Left ventricle myocardium inferior (tissue), 1 donor: ENCODE measurements around the gene GAPT. TPM values are rescaled to one million over a fixed set of nuclear protein-coding genes. Genes with fewer than 3 reads are reported as not detected.

ENCODE experiments used
- DNase-seq: peaks from one replicate; pipeline ENCODE4 v3.0.0-alpha.2; 2020
- H3K27ac ChIP-seq: fragments of 200-600 bp; replicated peaks from 2 replicates; pipeline ENCODE4 v1.8.0; 2021
- H3K27me3 ChIP-seq: fragments of 200-600 bp; 2 replicates; pipeline ENCODE4 v1.8.0; 2021; ENCODE audit warnings: low read depth
- H3K36me3 ChIP-seq: fragments of 200-600 bp; 2 replicates; pipeline ENCODE4 v1.8.0; 2021
- H3K4me1 ChIP-seq: fragments of 200-600 bp; 2 replicates; pipeline ENCODE4 v1.8.0; 2021
- H3K4me3 ChIP-seq: fragments of 200-600 bp; 2 replicates; pipeline ENCODE4 v1.8.0; 2021; ENCODE audit warnings: mild to moderate bottlenecking, moderate library complexity
- H3K9me3 ChIP-seq: fragments of 200-600 bp; replicated peaks from 2 replicates; pipeline ENCODE4 v1.8.0; 2021
- CTCF ChIP-seq: fragments of 200-600 bp; IDR thresholded peaks from 2 replicates; pipeline ENCODE4 v1.8.0; 2021; ENCODE audit warnings: antibody characterized with exemption, mild to moderate bottlenecking, borderline replicate concordance
- intact Hi-C: fragments of 100-400 bp; cut with micrococcal nuclease; formaldehyde crosslinking; loops from one replicate; pipeline ENCODE4 v1.11.0; 2022
- total RNA-seq: library from RNA; stranded (reverse); fragmentation: NEBNext Ultra II Directional; extraction: Animal tissue kit (Norgen Biotek cat#: 25700); gene quantifications from one replicate; pipeline ENCODE4 v1.2.1, GENCODE V29; 2021
- donor health status: DM: no; HTN: yes; CAD: no; lungs with severe emphysema.

GAPT gene
- total RNA-seq, 1 donor from 2014 or later: 0.22 TPM

GRCh38 chr5:58475404-58475803 lies 15.8 kb upstream of the GAPT start:
- Histone ChIP-seq H3K4me1 (no peaks in the 10 kb centered on the region), H3K36me3 (no peaks in the 10 kb centered on the region), H3K4me3 (no peak overlapping the region), H3K9me3 (peaks cover 2% of the 10 kb centered on the region), H3K27me3 (peaks cover 17% of the 10 kb centered on the region), H3K27ac (no peak overlapping the region)
- TF ChIP-seq CTCF: no peak
- no peak for DNase-seq
- intact Hi-C loops: no loop called here

- no peaks in the 10 kb centered on the region for H3K36me3 ChIP-seq
- peak; percentile 24 for TF ChIP-seq CTCF
- intact Hi-C loops: no loop called here
- H3K9me3 ChIP-seq: peaks cover 2% of the 10 kb centered on the region
- H3K4me1 ChIP-seq: no peaks in the 10 kb centered on the region
- peaks cover 20% of the 10 kb centered on the region for H3K27me3 ChIP-seq
- H3K4me3 ChIP-seq: no peak overlapping the region
- no peak for DNase-seq
- no peak overlapping the region for H3K27ac ChIP-seq
Measured at GRCh38 chr5:58477760-58478376, 13.4 kb upstream of the GAPT start.

GRCh38 chr5:58481066-58481676 lies 10.1 kb upstream of the GAPT start:
- Histone ChIP-seq H3K27ac (no peak overlapping the region), H3K9me3 (no peaks in the 10 kb centered on the region), H3K27me3 (peaks cover 40% of the 10 kb centered on the region), H3K4me1 (no peaks in the 10 kb centered on the region), H3K4me3 (no peak overlapping the region), H3K36me3 (no peaks in the 10 kb centered on the region)
- intact Hi-C loops: no loop called here
- no peak for DNase-seq
- TF ChIP-seq CTCF: no peak

GRCh38 chr5:58481828-58482227 lies 9.4 kb upstream of the GAPT start:
- Histone ChIP-seq H3K4me1 (no peaks in the 10 kb centered on the region), H3K27ac (no peak overlapping the region), H3K4me3 (no peak overlapping the region), H3K9me3 (no peaks in the 10 kb centered on the region), H3K27me3 (peaks cover 42% of the 10 kb centered on the region), H3K36me3 (no peaks in the 10 kb centered on the region)
- intact Hi-C loops: no loop called here
- no peak for TF ChIP-seq CTCF
- DNase-seq: no peak

- peaks cover 46% of the 10 kb centered on the region for H3K27me3 ChIP-seq
- H3K4me3 ChIP-seq: no peak overlapping the region
- H3K36me3 ChIP-seq: no peaks in the 10 kb centered on the region
- intact Hi-C loops: no loop called here
- DNase-seq: no peak
- no peaks in the 10 kb centered on the region for H3K4me1 ChIP-seq
- no peak for TF ChIP-seq CTCF
- H3K27ac ChIP-seq: no peak overlapping the region
- no peaks in the 10 kb centered on the region for H3K9me3 ChIP-seq
Measured at GRCh38 chr5:58482536-58482935, 8.7 kb upstream of the GAPT start.
